ENCODE measurements around the gene GRID1. TPM values are rescaled to one million over a fixed set of nuclear protein-coding genes. Genes with fewer than 3 reads are reported as not detected.

GRID1 gene
- total RNA-seq, 2 donors from 2014 or later = 0.27 to 0.85 TPM

GRCh38 chr10:86203162-86203905 is 163.3 kb downstream of the GRID1 start:
- DNase-seq (ENCODE audit: low spot score) (no peak), ATAC-seq (ENCODE audit: insufficient number of reproducible peaks, low FRiP score, low read depth) (no peak)
- H3K4me3 ChIP-seq = no peak overlapping the region
- H3K4me1 ChIP-seq (ENCODE audit: control insufficient read depth in 1 of 2, low read depth in 2 of 2) = no peaks in the 10 kb centered on the region
- no peaks in the 10 kb centered on the region for H3K36me3 ChIP-seq
- H3K9me3 ChIP-seq = no peaks in the 10 kb centered on the region
- H3K27me3 ChIP-seq (replicated peaks; ENCODE audit: insufficient read depth) = no peaks in the 10 kb centered on the region
- TF ChIP-seq CTCF (IDR thresholded peaks at IDR 0.05) = no peak
- H3K27ac ChIP-seq = no peak overlapping the region

GRCh38 chr10:86202226-86202735 is 164.3 kb downstream of the GRID1 start:
- no peak for TF ChIP-seq CTCF (IDR thresholded peaks at IDR 0.05)
- Histone ChIP-seq H3K27me3 (replicated peaks; ENCODE audit: insufficient read depth) (no peaks in the 10 kb centered on the region), H3K36me3 (no peaks in the 10 kb centered on the region), H3K27ac (no peak overlapping the region), H3K4me3 (no peak overlapping the region), H3K4me1 (ENCODE audit: control insufficient read depth in 1 of 2, low read depth in 2 of 2) (no peaks in the 10 kb centered on the region), H3K9me3 (no peaks in the 10 kb centered on the region)
- no peak for ATAC-seq (ENCODE audit: insufficient number of reproducible peaks, low FRiP score, low read depth)
- no peak for DNase-seq (ENCODE audit: low spot score)

GRCh38 chr10:86200867-86201266 is 165.7 kb downstream of the GRID1 start:
- Histone ChIP-seq H3K4me1 (ENCODE audit: control insufficient read depth in 1 of 2, low read depth in 2 of 2) (no peaks in the 10 kb centered on the region), H3K9me3 (no peaks in the 10 kb centered on the region), H3K36me3 (no peaks in the 10 kb centered on the region), H3K4me3 (no peak overlapping the region), H3K27ac (no peak overlapping the region), H3K27me3 (replicated peaks; ENCODE audit: insufficient read depth) (no peaks in the 10 kb centered on the region)
- DNase-seq (ENCODE audit: low spot score) (no peak), ATAC-seq (ENCODE audit: insufficient number of reproducible peaks, low FRiP score, low read depth) (no peak)
- no peak for TF ChIP-seq CTCF (IDR thresholded peaks at IDR 0.05)

GRCh38 chr10:86200269-86200668 is 166.3 kb downstream of the GRID1 start:
- no peak overlapping the region for H3K27ac ChIP-seq
- ATAC-seq (ENCODE audit: insufficient number of reproducible peaks, low FRiP score, low read depth) = no peak
- TF ChIP-seq CTCF (IDR thresholded peaks at IDR 0.05) = no peak
- H3K4me1 ChIP-seq (ENCODE audit: control insufficient read depth in 1 of 2, low read depth in 2 of 2) = no peaks in the 10 kb centered on the region
- no peaks in the 10 kb centered on the region for H3K27me3 ChIP-seq (replicated peaks; ENCODE audit: insufficient read depth)
- no peaks in the 10 kb centered on the region for H3K9me3 ChIP-seq
- no peak overlapping the region for H3K4me3 ChIP-seq
- no peak for DNase-seq (ENCODE audit: low spot score)
- no peaks in the 10 kb centered on the region for H3K36me3 ChIP-seq

- H3K4me3 ChIP-seq = no peak overlapping the region
- no peaks in the 10 kb centered on the region for H3K4me1 ChIP-seq (ENCODE audit: control insufficient read depth in 1 of 2, low read depth in 2 of 2)
- TF ChIP-seq CTCF (IDR thresholded peaks at IDR 0.05) = no peak
- H3K36me3 ChIP-seq = no peaks in the 10 kb centered on the region
- H3K27ac ChIP-seq = no peak overlapping the region
- ATAC-seq (ENCODE audit: insufficient number of reproducible peaks, low FRiP score, low read depth) (no peak), DNase-seq (ENCODE audit: low spot score) (no peak)
- no peaks in the 10 kb centered on the region for H3K27me3 ChIP-seq (replicated peaks; ENCODE audit: insufficient read depth)
- no peaks in the 10 kb centered on the region for H3K9me3 ChIP-seq
These were observed 167.6 kb downstream of the GRID1 start for GRCh38 chr10:86199041-86199440.
